Panc1 (cell line): ENCODE measurements around the gene PATE4. TPM values are rescaled to one million over a fixed set of nuclear protein-coding genes. Genes with fewer than 3 reads are reported as not detected.

Source experiments
- ATAC-seq: fragments of 200-7000 bp; cut with Tn5 transposase; 2 replicates; pipeline ENCODE4 v1.9.1; 2020; ENCODE audit warnings: mild to moderate bottlenecking, moderate library complexity
- BruUV-seq: library from RNA; stranded (reverse); fragments of 400-500 nt; replicated peaks from 2 replicates; lab custom pipeline; 2021; lab: Mats Ljungman, UMichigan
- CTCF ChIA-PET: fragments of 300-600 bp; sonication (Branson Sonifier 250); formaldehyde crosslinking; loops from one replicate; lab custom pipeline; 2022; ENCODE audit warnings: antibody characterized with exemption; lab: Charles Lee
- POLR2A ChIA-PET: fragments of 300-600 bp; sonication (Branson Sonifier 250); formaldehyde crosslinking; loops from one replicate; lab custom pipeline; 2022; ENCODE audit warnings: antibody characterized with exemption; lab: Charles Lee
- DNase-seq: peaks from one replicate; pipeline ENCODE4 v3.0.0-alpha.2; 2010; ENCODE audit warnings: low read depth, low spot score
- H3K27ac ChIP-seq: 2 replicates; pipeline ENCODE4 v1.5.1; 2011; ENCODE audit warnings: mild to moderate bottlenecking, low read length, inconsistent platforms
- H3K27me3 ChIP-seq: fragments of 200-500 bp; sonication (Bioruptor generic); 2 replicates; pipeline ENCODE4 v1.6.0; 2014; ENCODE audit warnings: low read length, inconsistent platforms; ENCODE audit not compliant: control insufficient read depth, insufficient read depth
- H3K36me3 ChIP-seq: fragments of 200-500 bp; sonication (Bioruptor generic); 2 replicates; pipeline ENCODE4 v1.5.1; 2014; ENCODE audit warnings: inconsistent platforms, mild to moderate bottlenecking, low read length, moderate library complexity; ENCODE audit not compliant: control insufficient read depth, insufficient read depth
- H3K4me1 ChIP-seq: 2 replicates; pipeline ENCODE4 v1.5.1; 2011; ENCODE audit warnings: inconsistent platforms, mild to moderate bottlenecking, low read length, moderate library complexity; ENCODE audit not compliant: control insufficient read depth, insufficient read depth
- H3K4me3 ChIP-seq, 2 experiments: 2 replicates each; pipeline ENCODE4 v1.5.1; 2011 to 2012; ENCODE audit warnings: low read depth in 2 of 2, low read length in 2 of 2, mild to moderate bottlenecking in 2 of 2, inconsistent platforms in 1 of 2, moderate library complexity in 1 of 2
- H3K9me3 ChIP-seq: fragments of 200-500 bp; sonication (Bioruptor generic); 2 replicates; pipeline ENCODE4 v1.5.1; 2014; ENCODE audit warnings: low read depth, mild to moderate bottlenecking, inconsistent platforms, low read length, moderate library complexity; ENCODE audit not compliant: control insufficient read depth, insufficient read depth
- POLR2AphosphoS5 ChIP-seq: IDR thresholded peaks from 2 replicates; pipeline ENCODE4 v1.6.1; 2012; ENCODE audit warnings: mild to moderate bottlenecking, low read depth, low read length, moderate library complexity
- SIN3A ChIP-seq: IDR thresholded peaks from 2 replicates; pipeline ENCODE4 v1.6.1; 2012; ENCODE audit warnings: low read depth, mild to moderate bottlenecking, low read length, moderate library complexity, borderline replicate concordance; ENCODE audit not compliant: insufficient read depth
- TCF7L2 ChIP-seq: IDR thresholded peaks from 2 replicates; pipeline ENCODE4 v1.6.1; 2011; ENCODE audit warnings: mild to moderate bottlenecking, low read depth, low read length, inconsistent platforms
- in situ Hi-C: cut with HindIII; loops from 2 replicates; pipeline ENCODE4 v1.10.0; 2016; ENCODE audit warnings: low sequenced_read_pairs, low pct_unique_long_range_greater_than_20kb
- intact Hi-C: fragments of 100-400 bp; cut with micrococcal nuclease; formaldehyde crosslinking; loops from one replicate; pipeline ENCODE4 v1.10.0; 2022; ENCODE audit not compliant: unreplicated experiment
- total RNA-seq: library from RNA; stranded (reverse); gene quantifications from one replicate; pipeline ENCODE4 v1.2.1, GENCODE V29; 2021; ENCODE audit not compliant: unreplicated experiment
- TF ChIP-seq, protein P1 (sequence below), 2 experiments: IDR thresholded peaks; 2 replicates each; pipeline ENCODE4 v1.6.1; 2011 to 2012; ENCODE audit warnings: low read depth in 2 of 2, control low read depth in 1 of 2, low read length in 1 of 2, mild to moderate bottlenecking in 1 of 2, moderate library complexity in 1 of 2; ENCODE audit not compliant: insufficient read depth in 1 of 2
- TF ChIP-seq, protein P2 (sequence below): fragments of 450-650 bp; IDR thresholded peaks from 2 replicates; pipeline ENCODE4 v1.5.1; 2017; ENCODE audit warnings: mild to moderate bottlenecking

Gene PATE4
- total RNA-seq, 1 experiment from 2014 or later, result not detected

DNA sequence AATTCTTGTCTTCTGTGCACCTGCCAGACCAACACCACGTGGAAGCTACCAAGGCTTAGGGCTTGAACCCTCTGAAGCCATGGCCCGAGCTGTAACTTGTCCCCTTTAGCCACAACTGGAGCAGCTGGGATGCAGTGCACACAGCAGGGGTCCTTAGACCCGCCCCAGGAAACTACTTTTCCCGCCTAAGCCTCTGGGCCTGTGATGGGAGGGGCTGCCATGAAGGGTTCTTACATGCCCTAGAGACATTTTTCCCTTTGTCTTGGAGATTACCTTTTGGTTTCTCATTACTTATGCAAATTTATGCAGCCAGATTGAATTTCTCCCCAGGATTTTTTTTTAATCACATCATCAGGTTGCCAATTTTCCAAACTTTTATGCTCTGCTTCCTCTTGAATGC lies 35.5 kb upstream of the PATE4 start:
- no TSS peak for BruUV-seq
- ChIA-PET CTCF (no interaction called here), POLR2A (no interaction called here)
- H3K4me1 ChIP-seq, result no peaks in the 10 kb centered on the region
- intact Hi-C loops (no loop called here), in situ Hi-C loops (no loop called here)
- no peak for TF ChIP-seq POLR2AphosphoS5
- TF ChIP-seq, protein P1, sequence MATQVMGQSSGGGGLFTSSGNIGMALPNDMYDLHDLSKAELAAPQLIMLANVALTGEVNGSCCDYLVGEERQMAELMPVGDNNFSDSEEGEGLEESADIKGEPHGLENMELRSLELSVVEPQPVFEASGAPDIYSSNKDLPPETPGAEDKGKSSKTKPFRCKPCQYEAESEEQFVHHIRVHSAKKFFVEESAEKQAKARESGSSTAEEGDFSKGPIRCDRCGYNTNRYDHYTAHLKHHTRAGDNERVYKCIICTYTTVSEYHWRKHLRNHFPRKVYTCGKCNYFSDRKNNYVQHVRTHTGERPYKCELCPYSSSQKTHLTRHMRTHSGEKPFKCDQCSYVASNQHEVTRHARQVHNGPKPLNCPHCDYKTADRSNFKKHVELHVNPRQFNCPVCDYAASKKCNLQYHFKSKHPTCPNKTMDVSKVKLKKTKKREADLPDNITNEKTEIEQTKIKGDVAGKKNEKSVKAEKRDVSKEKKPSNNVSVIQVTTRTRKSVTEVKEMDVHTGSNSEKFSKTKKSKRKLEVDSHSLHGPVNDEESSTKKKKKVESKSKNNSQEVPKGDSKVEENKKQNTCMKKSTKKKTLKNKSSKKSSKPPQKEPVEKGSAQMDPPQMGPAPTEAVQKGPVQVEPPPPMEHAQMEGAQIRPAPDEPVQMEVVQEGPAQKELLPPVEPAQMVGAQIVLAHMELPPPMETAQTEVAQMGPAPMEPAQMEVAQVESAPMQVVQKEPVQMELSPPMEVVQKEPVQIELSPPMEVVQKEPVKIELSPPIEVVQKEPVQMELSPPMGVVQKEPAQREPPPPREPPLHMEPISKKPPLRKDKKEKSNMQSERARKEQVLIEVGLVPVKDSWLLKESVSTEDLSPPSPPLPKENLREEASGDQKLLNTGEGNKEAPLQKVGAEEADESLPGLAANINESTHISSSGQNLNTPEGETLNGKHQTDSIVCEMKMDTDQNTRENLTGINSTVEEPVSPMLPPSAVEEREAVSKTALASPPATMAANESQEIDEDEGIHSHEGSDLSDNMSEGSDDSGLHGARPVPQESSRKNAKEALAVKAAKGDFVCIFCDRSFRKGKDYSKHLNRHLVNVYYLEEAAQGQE (IDR thresholded peaks at IDR 0.05; ENCODE audit: insufficient read depth in 1 of 2, low read depth in 2 of 2, low read length in 1 of 2), result no peak
- TF ChIP-seq TCF7L2, result no peak
- TF ChIP-seq, protein P2, sequence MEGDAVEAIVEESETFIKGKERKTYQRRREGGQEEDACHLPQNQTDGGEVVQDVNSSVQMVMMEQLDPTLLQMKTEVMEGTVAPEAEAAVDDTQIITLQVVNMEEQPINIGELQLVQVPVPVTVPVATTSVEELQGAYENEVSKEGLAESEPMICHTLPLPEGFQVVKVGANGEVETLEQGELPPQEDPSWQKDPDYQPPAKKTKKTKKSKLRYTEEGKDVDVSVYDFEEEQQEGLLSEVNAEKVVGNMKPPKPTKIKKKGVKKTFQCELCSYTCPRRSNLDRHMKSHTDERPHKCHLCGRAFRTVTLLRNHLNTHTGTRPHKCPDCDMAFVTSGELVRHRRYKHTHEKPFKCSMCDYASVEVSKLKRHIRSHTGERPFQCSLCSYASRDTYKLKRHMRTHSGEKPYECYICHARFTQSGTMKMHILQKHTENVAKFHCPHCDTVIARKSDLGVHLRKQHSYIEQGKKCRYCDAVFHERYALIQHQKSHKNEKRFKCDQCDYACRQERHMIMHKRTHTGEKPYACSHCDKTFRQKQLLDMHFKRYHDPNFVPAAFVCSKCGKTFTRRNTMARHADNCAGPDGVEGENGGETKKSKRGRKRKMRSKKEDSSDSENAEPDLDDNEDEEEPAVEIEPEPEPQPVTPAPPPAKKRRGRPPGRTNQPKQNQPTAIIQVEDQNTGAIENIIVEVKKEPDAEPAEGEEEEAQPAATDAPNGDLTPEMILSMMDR, result no peak
- no peak for TF ChIP-seq SIN3A
- no peak overlapping the region for H3K27ac ChIP-seq
- peaks cover 46% of the 10 kb centered on the region for H3K9me3 ChIP-seq
- DNase-seq (no peak), ATAC-seq (no peak)
- H3K4me3 ChIP-seq, result no peak overlapping the region
- no peaks in the 10 kb centered on the region for H3K27me3 ChIP-seq
- no peaks in the 10 kb centered on the region for H3K36me3 ChIP-seq

DNA sequence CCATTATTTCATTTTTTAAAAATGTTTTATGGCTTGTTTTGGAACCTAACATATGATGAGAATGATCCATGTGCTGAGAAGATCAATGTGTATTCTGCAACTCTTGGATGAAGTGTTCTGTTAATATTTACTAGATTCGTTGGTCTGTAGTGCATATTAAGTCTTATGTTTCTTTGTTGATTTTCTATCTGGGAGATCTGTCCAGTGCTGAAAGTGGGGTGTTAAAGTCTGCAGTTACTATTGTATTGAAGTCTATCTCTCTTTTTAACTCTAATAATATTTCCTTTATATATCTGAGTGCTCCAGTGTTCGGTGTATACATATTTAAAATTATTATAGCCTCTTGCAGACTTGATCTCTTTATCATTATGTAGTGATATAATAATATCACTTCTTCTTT lies 33.3 kb upstream of the PATE4 start:
- no TSS peak for BruUV-seq
- no peak overlapping the region for H3K4me3 ChIP-seq
- no peaks in the 10 kb centered on the region for H3K36me3 ChIP-seq
- H3K9me3 ChIP-seq, result peaks cover 57% of the 10 kb centered on the region
- no peaks in the 10 kb centered on the region for H3K27me3 ChIP-seq
- ATAC-seq (no peak), DNase-seq (no peak)
- POLR2A ChIA-PET, result no interaction called here
- in situ Hi-C loops, result no loop called here
- H3K27ac ChIP-seq, result no peak overlapping the region
- intact Hi-C loops, result no loop called here
- CTCF ChIA-PET, result no interaction called here
- H3K4me1 ChIP-seq, result no peaks in the 10 kb centered on the region
- TF ChIP-seq, protein P2, result no peak
- TF ChIP-seq, protein P1 (IDR thresholded peaks at IDR 0.05; ENCODE audit: insufficient read depth in 1 of 2, low read depth in 2 of 2, low read length in 1 of 2), result peak in 1 of 2 experiments; percentile 70; a peak in 2 of 4 replicates
- no peak for TF ChIP-seq POLR2AphosphoS5
- TF ChIP-seq SIN3A, result no peak
